ENCODE measurements around the gene ACIN1. TPM values are rescaled to one million over a fixed set of nuclear protein-coding genes. Genes with fewer than 3 reads are reported as not detected.

Gene ACIN1
- total and polyA plus RNA-seq, 9 of the 15 experiments (the other 6 are each of a cell fraction or from before 2014, with no cell fraction given): 5.0 to 196 (median 129) TPM

DNA sequence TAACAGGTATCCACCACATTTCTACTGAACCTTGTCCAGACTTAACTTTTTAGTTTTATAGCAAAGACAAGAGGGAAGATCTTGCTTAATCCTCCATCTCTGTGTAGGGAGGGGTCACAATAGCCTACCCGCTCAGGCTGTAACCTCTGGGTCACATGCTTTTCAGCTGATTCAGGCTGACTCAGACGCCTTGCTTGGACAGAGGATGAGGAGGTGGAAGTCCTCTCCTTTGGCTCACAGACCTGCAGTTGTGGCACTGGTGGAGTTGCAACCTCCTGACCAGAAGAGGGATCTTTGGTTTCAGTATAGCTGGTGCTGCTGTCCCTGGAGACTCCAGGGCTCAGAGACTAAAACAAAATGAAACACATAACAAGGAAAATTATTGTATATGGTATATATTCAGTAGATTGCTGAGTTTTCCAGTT, 16.2 kb downstream of the ACIN1 start (continued):
- TF ChIP-seq ZC3H11A (IDR thresholded peaks at IDR 0.05; ENCODE audit: low read depth, low read length): no peak
- peak; percentile 84 for TF ChIP-seq MAFK (IDR thresholded peaks at IDR 0.05; ENCODE audit: low read length)
- no peak for TF ChIP-seq ZNF354B (CRISPR knock-in tag; IDR thresholded peaks at IDR 0.05)
- TF ChIP-seq ZNF76 (CRISPR knock-in tag; IDR thresholded peaks at IDR 0.05; ENCODE audit: borderline replicate concordance): 0 out of 2 replicates have a peak, but pooled peaks have one; percentile 37
- TF ChIP-seq FOXJ2 (tag; IDR thresholded peaks at IDR 0.05): 0 out of 2 replicates have a peak, but pooled peaks have one; percentile 43
- TF ChIP-seq POLR2A (conservative IDR thresholded peaks at IDR 0.05): no peak
- no peak for TF ChIP-seq ZNF133 (CRISPR knock-in tag; IDR thresholded peaks at IDR 0.05)
- peak; percentile 71; the same call in 1 of the 2 replicates for TF ChIP-seq HSF4 (CRISPR knock-in tag; IDR thresholded peaks at IDR 0.05; ENCODE audit: borderline replicate concordance)
- no peak for TF ChIP-seq NR4A1 (CRISPR knock-in tag; IDR thresholded peaks at IDR 0.05)
- peak; percentile 60; the same call in 1 of the 2 replicates for TF ChIP-seq NR4A1 (tag; IDR thresholded peaks at IDR 0.05)
- TF ChIP-seq ZNF696 (CRISPR knock-in tag; conservative IDR thresholded peaks at IDR 0.05): no peak
- TF ChIP-seq, protein P1, sequence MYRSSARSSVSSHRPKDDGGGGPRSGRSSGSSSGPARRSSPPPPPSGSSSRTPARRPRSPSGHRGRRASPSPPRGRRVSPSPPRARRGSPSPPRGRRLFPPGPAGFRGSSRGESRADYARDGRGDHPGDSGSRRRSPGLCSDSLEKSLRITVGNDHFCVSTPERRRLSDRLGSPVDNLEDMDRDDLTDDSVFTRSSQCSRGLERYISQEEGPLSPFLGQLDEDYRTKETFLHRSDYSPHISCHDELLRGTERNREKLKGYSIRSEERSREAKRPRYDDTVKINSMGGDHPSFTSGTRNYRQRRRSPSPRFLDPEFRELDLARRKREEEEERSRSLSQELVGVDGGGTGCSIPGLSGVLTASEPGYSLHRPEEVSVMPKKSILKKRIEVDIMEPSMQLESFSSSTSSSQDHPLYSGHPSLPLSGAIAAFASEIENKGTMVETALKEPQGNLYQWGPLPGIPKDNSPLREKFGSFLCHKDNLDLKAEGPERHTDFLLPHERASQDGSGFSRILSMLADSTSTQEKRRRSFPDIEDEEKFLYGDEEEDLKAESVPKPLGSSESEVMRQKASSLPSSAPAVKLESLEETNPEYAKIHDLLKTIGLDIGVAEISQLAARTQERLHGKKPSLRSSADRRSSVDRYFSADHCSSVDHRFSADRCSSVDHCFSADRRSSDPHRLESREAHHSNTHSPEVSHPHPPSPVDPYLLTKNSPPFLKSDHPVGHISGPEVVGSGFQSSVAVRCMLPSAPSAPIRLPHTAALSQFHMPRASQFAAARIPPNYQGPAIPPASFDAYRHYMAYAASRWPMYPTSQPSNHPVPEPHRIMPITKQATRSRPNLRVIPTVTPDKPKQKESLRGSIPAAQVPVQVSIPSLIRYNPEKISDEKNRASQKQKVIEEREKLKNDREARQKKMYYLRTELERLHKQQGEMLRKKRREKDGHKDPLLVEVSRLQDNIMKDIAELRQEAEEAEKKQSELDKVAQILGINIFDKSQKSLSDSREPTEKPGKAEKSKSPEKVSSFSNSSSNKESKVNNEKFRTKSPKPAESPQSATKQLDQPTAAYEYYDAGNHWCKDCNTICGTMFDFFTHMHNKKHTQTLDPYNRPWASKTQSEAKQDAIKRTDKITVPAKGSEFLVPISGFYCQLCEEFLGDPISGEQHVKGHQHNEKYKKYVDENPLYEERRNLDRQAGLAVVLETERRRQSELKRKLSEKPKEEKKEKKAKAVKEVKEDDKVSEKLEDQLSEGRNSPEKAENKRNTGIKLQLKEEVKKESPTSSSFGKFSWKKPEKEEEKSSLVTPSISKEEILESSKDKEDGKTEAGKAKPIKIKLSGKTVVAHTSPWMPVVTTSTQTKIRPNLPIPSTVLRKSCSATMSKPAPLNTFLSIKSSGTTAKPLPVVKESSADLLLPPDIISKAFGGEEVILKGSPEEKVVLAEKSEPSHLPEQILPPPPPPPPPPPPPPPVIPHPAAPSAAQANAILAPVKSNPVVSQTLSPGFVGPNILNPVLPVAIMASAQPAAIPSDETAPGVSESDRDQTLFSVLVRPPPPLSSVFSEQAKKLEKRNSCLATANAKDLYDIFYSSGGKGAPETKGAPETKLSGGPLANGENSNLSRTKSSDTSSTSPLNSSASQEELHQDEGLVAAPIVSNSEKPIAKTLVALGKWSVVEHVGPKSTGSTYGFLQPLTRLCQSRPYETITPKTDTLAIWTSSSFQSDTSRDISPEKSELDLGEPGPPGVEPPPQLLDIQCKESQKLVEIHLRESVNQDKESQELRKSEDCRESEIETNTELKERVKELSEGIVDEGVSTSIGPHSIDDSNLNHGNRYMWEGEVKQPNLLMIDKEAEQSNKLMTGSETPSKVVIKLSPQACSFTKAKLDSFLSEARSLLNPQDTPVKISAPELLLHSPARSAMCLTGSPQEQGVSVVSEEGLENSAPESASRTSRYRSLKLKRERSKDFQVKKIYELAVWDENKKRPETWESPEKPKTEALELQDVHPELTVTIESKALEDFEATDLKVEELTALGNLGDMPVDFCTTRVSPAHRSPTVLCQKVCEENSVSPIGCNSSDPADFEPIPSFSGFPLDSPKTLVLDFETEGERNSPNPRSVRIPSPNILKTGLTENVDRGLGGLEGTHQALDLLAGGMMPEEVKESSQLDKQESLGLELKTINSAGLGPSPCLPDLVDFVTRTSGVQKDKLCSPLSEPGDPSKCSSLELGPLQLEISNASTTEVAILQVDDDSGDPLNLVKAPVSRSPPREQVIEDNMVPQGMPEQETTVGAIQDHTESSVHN (IDR thresholded peaks at IDR 0.05; ENCODE audit: borderline replicate concordance in 1 of 2, low read depth in 1 of 2): peak in 1 of 2 experiments; percentile 89; a peak in 2 of 4 replicates
- TF ChIP-seq BHLHE40 (IDR thresholded peaks at IDR 0.05; ENCODE audit: low read length): peak; percentile 74
- no peak for TF ChIP-seq KLF13 (tag; IDR thresholded peaks at IDR 0.05; ENCODE audit: borderline replicate concordance, low read depth)
- TF ChIP-seq DPF2 (IDR thresholded peaks at IDR 0.05): peak; percentile 87
- no peak for TF ChIP-seq NFYB (IDR thresholded peaks at IDR 0.05; ENCODE audit: extremely low read depth, insufficient read length)
- TF ChIP-seq, protein P2, sequence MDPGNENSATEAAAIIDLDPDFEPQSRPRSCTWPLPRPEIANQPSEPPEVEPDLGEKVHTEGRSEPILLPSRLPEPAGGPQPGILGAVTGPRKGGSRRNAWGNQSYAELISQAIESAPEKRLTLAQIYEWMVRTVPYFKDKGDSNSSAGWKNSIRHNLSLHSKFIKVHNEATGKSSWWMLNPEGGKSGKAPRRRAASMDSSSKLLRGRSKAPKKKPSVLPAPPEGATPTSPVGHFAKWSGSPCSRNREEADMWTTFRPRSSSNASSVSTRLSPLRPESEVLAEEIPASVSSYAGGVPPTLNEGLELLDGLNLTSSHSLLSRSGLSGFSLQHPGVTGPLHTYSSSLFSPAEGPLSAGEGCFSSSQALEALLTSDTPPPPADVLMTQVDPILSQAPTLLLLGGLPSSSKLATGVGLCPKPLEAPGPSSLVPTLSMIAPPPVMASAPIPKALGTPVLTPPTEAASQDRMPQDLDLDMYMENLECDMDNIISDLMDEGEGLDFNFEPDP (CRISPR knock-in tag; IDR thresholded peaks at IDR 0.05): no peak
- TF ChIP-seq ZNF780A (CRISPR knock-in tag; IDR thresholded peaks at IDR 0.05): no peak
- TF ChIP-seq HOXB6 (CRISPR knock-in tag; IDR thresholded peaks at IDR 0.05; ENCODE audit: borderline replicate concordance): no peak
- TF ChIP-seq GABPA (tag; conservative IDR thresholded peaks at IDR 0.05; ENCODE audit: low read depth): no peak
- TF ChIP-seq SRF (CRISPR knock-in tag; IDR thresholded peaks at IDR 0.05): no peak
- TF ChIP-seq ZNF408 (CRISPR knock-in tag; IDR thresholded peaks at IDR 0.05; ENCODE audit: low read depth): no peak

Measured in K562 (cell line).